MM.1S (cell line): ENCODE measurements around the gene EEF1A1.
"Not testable (repeated sequence)": the region's sequence is repeated elsewhere in the genome, so short reads cannot be mapped to it uniquely, and the experiment has no call there.

ENCODE experiments used
- DNase-seq: peaks from one replicate; pipeline ENCODE4 v3.0.0-alpha.2; 2015
- H2AFZ ChIP-seq: fragments of 300-600 bp; sonication (generic); 2 replicates; pipeline ENCODE4 v1.6.0; 2016; ENCODE audit warnings: antibody characterized with exemption, low read length
- H3F3A ChIP-seq: fragments of 300-600 bp; sonication (generic); 2 replicates; pipeline ENCODE4 v1.6.1; 2016; ENCODE audit warnings: mild to moderate bottlenecking, antibody characterized with exemption, low read length, moderate library complexity, mixed read lengths; ENCODE audit not compliant: insufficient read depth
- H3K27ac ChIP-seq: fragments of 300-600 bp; sonication (generic); 2 replicates; pipeline ENCODE4 v1.5.1; 2016; ENCODE audit warnings: mild to moderate bottlenecking, low read length
- H3K27me3 ChIP-seq: fragments of 300-600 bp; sonication (generic); replicated peaks from 2 replicates; pipeline ENCODE4 v1.6.0; 2016; ENCODE audit warnings: low read length; ENCODE audit not compliant: insufficient read depth
- H3K36me3 ChIP-seq: fragments of 300-600 bp; sonication (generic); replicated peaks from 2 replicates; pipeline ENCODE4 v1.6.1; 2016; ENCODE audit warnings: mild to moderate bottlenecking, low read length, mixed read lengths; ENCODE audit not compliant: insufficient read depth
- H3K4me1 ChIP-seq: fragments of 300-600 bp; sonication (generic); 2 replicates; pipeline ENCODE4 v1.6.1; 2016; ENCODE audit warnings: low read length, mixed read lengths
- H3K4me2 ChIP-seq: fragments of 300-600 bp; sonication (generic); 2 replicates; pipeline ENCODE4 v1.6.0; 2016; ENCODE audit warnings: low read depth, low read length
- H3K4me3 ChIP-seq: fragments of 300-600 bp; sonication (generic); 2 replicates; pipeline ENCODE4 v1.5.1; 2016; ENCODE audit warnings: low read length, mixed read lengths
- H3K79me2 ChIP-seq: fragments of 300-600 bp; sonication (generic); 2 replicates; pipeline ENCODE4 v1.6.1; 2016; ENCODE audit warnings: mixed run types, low read length, mixed read lengths
- H3K9ac ChIP-seq: fragments of 300-600 bp; sonication (generic); 2 replicates; pipeline ENCODE4 v1.6.1; 2016; ENCODE audit warnings: low read length, mixed read lengths
- H3K9me2 ChIP-seq: fragments of 300-600 bp; sonication (generic); replicated peaks from 2 replicates; pipeline ENCODE4 v1.6.1; 2016; ENCODE audit warnings: mild to moderate bottlenecking, low read length, mixed read lengths; ENCODE audit not compliant: insufficient read depth
- H3K9me3 ChIP-seq: fragments of 300-600 bp; sonication (generic); replicated peaks from 2 replicates; pipeline ENCODE4 v1.6.1; 2016; ENCODE audit warnings: mild to moderate bottlenecking, low read length, mixed read lengths; ENCODE audit not compliant: insufficient read depth
- H4K20me1 ChIP-seq: fragments of 300-600 bp; sonication (generic); 2 replicates; pipeline ENCODE4 v1.6.1; 2016; ENCODE audit warnings: mild to moderate bottlenecking, low read length, moderate library complexity, mixed read lengths; ENCODE audit not compliant: insufficient read depth
- CTCF ChIP-seq: fragments of 300-600 bp; sonication (generic); IDR thresholded peaks from 2 replicates; pipeline ENCODE4 v1.5.1; 2016; ENCODE audit warnings: antibody characterized with exemption, low read length, mixed read lengths
- EZH2 ChIP-seq: fragments of 300-600 bp; sonication (generic); optimal IDR thresholded peaks from 2 replicates; pipeline ENCODE3; 2017; ENCODE audit warnings: low read depth, mild to moderate bottlenecking, antibody characterized with exemption, low read length, mixed read lengths
- EZH2phosphoT487 ChIP-seq: fragments of 300-600 bp; sonication (generic); IDR thresholded peaks from 2 replicates; pipeline ENCODE4 v1.6.1; 2018; ENCODE audit warnings: antibody characterized with exemption, low read length

Gene EEF1A1

DNA sequence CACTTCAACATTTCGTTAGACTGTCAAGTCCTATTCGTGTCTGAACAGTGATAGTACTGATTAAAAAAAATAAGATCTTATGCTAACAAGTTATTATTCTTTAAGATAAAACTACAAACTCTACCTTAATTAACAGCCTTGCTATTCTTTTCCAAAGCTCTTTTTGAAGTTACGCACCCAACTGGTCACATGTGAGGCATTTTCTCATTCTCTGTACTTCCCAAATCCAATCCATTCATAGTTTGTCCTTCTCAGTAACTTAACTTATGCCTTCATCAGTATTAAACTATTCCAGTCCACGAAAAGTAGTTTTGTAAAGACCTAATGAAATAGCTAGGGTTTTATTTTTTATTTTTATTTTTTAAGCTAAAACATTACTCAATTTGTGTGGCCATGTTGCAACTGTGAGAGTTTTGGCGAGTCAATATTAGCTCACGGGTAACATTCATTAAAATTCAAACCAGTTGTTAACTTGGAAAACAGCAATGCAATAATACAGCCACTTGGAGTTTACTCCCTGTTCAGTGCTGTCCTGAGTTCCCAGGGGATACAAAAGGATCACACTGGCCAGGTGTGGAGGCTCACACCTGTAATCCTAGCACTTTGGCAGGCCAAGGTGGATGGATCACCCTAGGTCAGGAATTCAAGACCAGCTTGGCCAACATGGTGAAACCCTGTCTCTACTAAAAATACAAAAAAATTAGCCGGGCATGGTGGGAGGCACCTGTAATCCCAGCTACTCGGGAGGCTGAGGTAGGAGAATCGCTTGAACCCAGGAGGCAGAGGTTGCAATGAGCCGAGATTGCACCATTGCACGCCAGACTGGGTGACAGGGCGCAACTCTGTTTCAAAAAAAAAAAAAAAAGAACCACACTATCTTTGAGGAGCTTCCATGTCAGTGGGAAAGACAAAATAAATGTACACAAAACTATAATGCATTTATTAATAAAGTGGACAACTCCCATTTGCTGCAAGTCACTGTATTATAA is 27.9 kb upstream of the EEF1A1 start:
- no peaks in the 10 kb centered on the region for H3K9me2 ChIP-seq
- TF ChIP-seq EZH2phosphoT487 (no peak), EZH2 (no peak), CTCF (no peak)
- no peaks in the 10 kb centered on the region for H3K79me2 ChIP-seq
- H3K4me3 ChIP-seq = no peak overlapping the region
- no peak overlapping the region for H2AFZ ChIP-seq
- no peak overlapping the region for H3K27ac ChIP-seq
- no peak overlapping the region for H3K9ac ChIP-seq
- DNase-seq = no peak
- no peak overlapping the region for H3K4me2 ChIP-seq
- H3K36me3 ChIP-seq = no peaks in the 10 kb centered on the region
- no peaks in the 10 kb centered on the region for H3K27me3 ChIP-seq
- H3K4me1 ChIP-seq = no peaks in the 10 kb centered on the region
- H3F3A ChIP-seq = no peaks in the 10 kb centered on the region
- no peaks in the 10 kb centered on the region for H4K20me1 ChIP-seq
- no peaks in the 10 kb centered on the region for H3K9me3 ChIP-seq

- no peaks in the 10 kb centered on the region for H3K9me3 ChIP-seq
- no peak overlapping the region for H3K4me2 ChIP-seq
- no peaks in the 10 kb centered on the region for H3K36me3 ChIP-seq
- H3K4me3 ChIP-seq = no peak overlapping the region
- no peaks in the 10 kb centered on the region for H3K79me2 ChIP-seq
- no peak for DNase-seq
- TF ChIP-seq CTCF (no peak), EZH2phosphoT487 (no peak)
- H3K9ac ChIP-seq = no peak overlapping the region
- H3F3A ChIP-seq = no peaks in the 10 kb centered on the region
- no peaks in the 10 kb centered on the region for H3K4me1 ChIP-seq
- no peaks in the 10 kb centered on the region for H3K27me3 ChIP-seq
- H3K9me2 ChIP-seq = no peaks in the 10 kb centered on the region
- no peak overlapping the region for H2AFZ ChIP-seq
- no peak overlapping the region for H3K27ac ChIP-seq
- no peaks in the 10 kb centered on the region for H4K20me1 ChIP-seq
Measured at GRCh38 chr6:73547036-73547435, 26.2 kb upstream of the EEF1A1 start.

DNA sequence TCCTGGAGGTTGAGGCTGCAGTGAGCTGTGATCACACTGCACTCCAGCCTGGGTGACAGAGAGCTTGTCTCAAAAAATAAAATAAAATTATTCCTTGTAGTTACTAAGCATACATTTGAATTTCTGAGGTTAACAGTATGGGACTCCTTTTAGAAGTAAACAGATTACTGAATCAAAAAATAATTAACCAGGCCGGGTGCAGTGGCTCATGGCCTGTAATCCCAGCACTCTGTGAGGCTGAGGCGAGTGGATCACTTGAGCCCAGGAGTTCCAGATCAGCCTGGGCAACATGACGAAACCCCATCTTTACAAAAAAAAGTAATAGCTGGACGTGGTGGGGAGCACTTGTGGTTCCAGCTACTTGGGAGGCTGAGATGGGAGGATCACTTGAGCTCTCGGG is 22.1 kb upstream of the EEF1A1 start:
- no peaks in the 10 kb centered on the region for H4K20me1 ChIP-seq
- no peaks in the 10 kb centered on the region for H3K9me2 ChIP-seq
- DNase-seq = no peak
- H3K79me2 ChIP-seq = no peaks in the 10 kb centered on the region
- H3K4me2 ChIP-seq = no peak overlapping the region
- no peaks in the 10 kb centered on the region for H3F3A ChIP-seq
- no peaks in the 10 kb centered on the region for H3K27me3 ChIP-seq
- no peaks in the 10 kb centered on the region for H3K9me3 ChIP-seq
- no peaks in the 10 kb centered on the region for H3K36me3 ChIP-seq
- H3K9ac ChIP-seq = no peak overlapping the region
- no peaks in the 10 kb centered on the region for H3K4me1 ChIP-seq
- no peak overlapping the region for H2AFZ ChIP-seq
- TF ChIP-seq CTCF (no peak), EZH2 (no peak), EZH2phosphoT487 (no peak)
- no peak overlapping the region for H3K4me3 ChIP-seq
- H3K27ac ChIP-seq = no peak overlapping the region

DNA sequence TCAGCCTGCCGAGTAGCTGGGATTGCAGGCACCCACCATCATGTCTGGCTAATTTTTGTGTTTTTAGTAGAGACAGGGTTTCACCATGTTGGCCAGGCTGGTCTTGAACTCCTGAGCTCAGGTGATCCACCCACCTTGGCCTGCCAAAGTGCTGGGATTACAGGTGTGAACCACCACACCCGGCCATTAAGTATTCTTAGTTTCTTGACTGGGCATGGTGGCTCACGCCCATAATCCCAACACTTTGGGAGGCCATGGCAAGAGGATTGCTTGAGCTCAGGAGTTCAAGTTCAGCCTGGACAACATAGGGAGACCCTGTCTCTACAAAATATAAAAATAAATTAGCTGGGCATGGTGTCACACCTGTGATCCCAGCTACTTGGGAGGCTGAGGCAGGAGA is 21.6 kb upstream of the EEF1A1 start:
- not testable (repeated sequence) for H3K4me1 ChIP-seq, H3K9me3 ChIP-seq, H4K20me1 ChIP-seq, H3K9me2 ChIP-seq, H3K36me3 ChIP-seq, H3F3A ChIP-seq, DNase-seq, H3K4me3 ChIP-seq, H3K9ac ChIP-seq, H3K27me3 ChIP-seq, H3K4me2 ChIP-seq, H3K79me2 ChIP-seq, H2AFZ ChIP-seq, H3K27ac ChIP-seq
